HG03064 (cell line): ENCODE results near the gene EGFLAM.
"Not testable (repeated sequence)": the region's sequence is repeated elsewhere in the genome, so short reads cannot be mapped to it uniquely, and the experiment has no call there.

Experiments
- ATAC-seq: cut with Tn5 transposase; IDR thresholded peaks from one replicate; pipeline ENCODE4 v1.9.1; 2021; ENCODE audit warnings: low read depth; ENCODE audit not compliant: unreplicated experiment

The EGFLAM gene

DNA sequence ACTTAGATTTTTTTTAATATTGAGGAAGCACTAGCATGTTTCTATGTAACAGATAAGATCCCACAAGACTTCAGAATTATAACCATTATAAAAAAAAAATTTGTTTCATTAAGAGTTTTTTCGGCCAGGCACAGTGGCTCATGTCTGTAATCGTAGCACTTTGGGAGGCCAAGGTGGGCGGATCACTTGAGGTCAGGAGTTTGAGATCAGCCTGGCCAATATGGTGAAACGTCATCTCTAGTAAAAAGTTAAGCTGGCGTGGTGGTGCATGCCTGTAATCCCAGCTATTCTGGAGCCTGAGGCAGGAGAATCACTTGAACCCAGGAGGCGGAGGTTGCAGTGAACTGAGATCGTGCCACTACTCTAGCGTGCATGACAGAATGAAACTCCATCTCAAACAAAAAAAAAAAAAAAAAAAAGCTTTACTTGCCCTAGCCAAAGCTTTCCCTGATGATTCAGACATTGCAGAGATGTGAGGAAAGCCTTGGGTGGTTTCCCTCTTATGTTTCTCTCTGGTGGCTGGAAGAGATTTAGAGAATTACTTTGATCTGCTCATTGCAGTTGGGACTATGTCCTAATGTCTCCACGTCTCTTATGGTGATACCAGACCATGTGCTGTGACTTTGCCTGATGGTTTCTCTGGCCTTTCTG is 65.4 kb downstream of the EGFLAM start:
- ATAC-seq: no peak

GRCh38 chr5:38329132-38329715 is 70.9 kb downstream of the EGFLAM start:
- no peak for ATAC-seq

DNA sequence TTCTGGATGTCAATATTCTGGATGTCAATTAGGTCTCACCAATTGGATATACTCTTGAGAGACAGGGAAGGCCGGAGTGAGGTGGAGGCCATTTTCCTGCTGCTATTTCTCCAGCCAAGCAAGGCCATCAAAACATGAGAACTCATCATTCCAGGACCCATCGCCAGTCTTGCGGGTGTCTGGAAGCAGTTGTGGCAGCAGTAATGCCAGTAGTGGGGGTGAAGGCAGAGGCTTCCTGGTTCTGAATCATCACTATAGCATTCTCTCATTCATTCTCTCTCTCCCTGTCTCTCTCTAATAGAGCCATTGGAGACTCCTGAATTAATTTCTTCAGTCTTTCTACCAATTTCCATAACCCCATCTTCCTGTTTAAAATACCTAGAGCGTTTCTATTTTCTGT is 71.8 kb downstream of the EGFLAM start:
- no peak for ATAC-seq

DNA sequence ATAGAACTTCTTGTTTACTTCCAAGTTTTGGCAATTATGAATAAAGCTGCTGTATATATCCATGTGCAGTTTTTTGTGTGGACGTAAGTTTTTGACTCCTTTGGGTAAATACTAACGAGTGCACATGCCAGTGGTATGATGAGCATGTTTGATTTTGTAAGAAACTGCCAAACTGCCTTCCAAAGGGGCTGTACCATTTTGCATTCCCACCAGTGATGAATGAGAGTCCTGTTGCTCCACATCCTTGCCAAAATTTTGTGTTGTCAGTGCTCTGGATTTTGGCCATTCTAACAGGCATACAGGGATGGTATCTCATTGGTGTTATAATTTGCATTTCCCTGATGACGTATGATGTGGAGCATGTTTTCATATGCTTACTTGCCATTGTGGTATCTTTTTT is 73.5 kb downstream of the EGFLAM start:
- no peak for ATAC-seq

- ATAC-seq: not testable (repeated sequence)
These were observed 74.8 kb downstream of the EGFLAM start for GRCh38 chr5:38333181-38333580.

- no peak for ATAC-seq
These were observed 80.1 kb downstream of the EGFLAM start for GRCh38 chr5:38338455-38338854.

DNA sequence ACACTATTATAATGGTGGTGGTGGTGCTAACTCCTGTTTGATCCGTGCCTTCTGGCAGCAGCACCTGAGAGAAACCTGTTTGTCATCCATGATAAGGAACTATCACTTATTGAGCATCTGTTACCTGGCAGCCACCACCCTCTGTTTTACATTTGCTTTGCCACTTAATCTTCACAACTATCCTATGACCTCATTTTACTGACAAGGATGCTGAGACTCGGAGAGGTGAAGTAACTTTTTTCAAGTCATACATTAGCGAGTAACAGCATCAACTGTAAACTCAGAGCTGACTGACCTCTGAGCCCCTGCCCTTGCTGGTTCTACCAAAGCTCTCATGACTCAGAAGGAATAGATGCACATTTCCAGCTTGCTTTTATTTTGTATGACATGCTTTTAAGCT is 81.1 kb downstream of the EGFLAM start:
- ATAC-seq: no peak

GRCh38 chr5:38341056-38341455 is 82.7 kb downstream of the EGFLAM start:
- ATAC-seq: no peak

GRCh38 chr5:38341641-38342040 is 83.3 kb downstream of the EGFLAM start:
- no peak for ATAC-seq

GRCh38 chr5:38342261-38342660 is 83.9 kb downstream of the EGFLAM start:
- ATAC-seq: no peak

GRCh38 chr5:38344891-38345290 is 86.5 kb downstream of the EGFLAM start:
- ATAC-seq: no peak

DNA sequence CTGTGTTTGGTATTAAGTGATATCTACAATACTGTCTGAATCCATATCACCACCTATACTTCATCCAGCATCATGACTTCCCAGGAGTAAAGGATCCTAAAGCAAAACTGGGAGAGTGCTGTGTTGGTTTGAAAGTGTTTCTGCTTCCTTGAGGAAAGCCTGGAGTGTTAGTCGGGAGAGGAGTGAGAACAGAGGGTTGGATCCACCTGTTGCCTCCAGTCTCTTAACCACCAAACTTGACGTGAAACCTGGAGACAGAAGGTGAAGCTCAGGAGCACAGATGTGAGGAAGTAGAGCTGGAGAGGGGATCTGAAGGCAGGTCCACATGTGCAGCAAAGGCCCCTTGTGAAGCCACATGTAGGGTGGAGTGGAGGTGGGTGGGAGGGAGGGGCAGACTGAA is 88.2 kb downstream of the EGFLAM start:
- no peak for ATAC-seq

DNA sequence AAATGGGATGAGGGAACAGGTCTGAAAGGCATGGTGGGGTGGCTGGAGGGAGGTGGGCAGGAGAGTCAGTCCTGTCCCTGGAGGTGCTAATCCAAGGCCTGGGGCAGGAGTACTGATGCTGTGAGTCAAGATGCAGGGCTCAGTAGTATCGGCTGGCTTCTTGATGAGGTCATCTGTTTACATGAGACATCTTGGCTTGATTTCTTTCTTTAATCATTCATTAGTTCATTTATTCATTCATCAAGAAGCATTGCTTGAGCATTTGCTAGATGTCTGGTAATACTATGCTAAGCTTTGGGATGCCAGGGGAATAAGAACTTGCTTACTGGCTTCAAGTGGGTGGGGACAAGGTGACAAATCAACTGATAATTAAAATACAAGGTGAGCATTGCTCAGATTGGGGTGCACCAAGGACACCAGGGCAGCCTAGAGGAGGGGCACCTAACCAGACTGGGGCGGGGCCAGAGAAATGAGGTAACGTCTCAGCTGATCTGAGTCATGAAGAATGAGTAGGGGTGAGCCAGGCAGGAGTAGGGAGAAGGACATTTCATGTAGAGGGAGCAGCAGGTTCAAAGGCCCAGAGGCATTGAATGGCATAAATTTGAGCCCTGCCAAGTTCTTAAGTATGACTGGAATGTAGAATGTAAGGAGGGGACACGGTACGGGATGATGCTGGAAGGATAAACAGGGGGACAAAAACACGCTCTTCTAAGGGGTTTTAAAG is 88.8 kb downstream of the EGFLAM start:
- ATAC-seq: no peak

- no peak for ATAC-seq
These were observed 89.5 kb downstream of the EGFLAM start for GRCh38 chr5:38347896-38348295.

DNA sequence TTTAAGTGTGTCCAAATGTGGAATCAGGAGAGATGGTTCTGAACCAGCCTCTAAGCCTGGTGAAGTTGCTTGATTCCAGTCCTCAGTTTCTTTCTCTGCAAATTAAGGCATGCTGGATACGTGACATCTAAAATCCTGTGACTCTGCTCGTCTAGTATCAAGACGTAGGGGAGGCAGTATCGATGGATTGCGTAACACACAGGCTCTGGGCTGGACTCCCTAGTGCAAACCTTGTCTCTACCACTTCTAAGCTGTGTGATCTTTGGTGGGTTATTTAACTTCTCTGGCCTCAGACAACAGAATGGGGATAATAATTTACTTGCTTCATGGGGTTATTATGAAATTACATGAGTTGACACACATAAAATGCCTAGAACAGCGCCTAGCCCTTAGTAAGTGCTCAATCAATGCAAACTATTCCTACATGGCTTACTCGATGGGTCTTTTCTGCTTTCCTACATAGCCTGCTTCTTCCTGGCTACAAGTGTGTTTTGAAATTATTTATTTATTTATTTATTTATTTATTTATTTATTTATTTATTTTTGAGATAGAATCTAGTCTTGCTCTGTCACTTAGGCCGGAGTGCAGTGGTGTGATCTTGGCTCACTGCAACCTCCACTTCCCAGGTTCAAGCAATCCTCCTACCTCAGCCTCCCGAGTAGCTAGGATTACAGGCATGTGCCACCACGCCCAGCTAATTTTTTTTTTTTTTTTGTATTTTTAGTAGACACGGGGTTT is 102.1 kb downstream of the EGFLAM start:
- no peak for ATAC-seq

DNA sequence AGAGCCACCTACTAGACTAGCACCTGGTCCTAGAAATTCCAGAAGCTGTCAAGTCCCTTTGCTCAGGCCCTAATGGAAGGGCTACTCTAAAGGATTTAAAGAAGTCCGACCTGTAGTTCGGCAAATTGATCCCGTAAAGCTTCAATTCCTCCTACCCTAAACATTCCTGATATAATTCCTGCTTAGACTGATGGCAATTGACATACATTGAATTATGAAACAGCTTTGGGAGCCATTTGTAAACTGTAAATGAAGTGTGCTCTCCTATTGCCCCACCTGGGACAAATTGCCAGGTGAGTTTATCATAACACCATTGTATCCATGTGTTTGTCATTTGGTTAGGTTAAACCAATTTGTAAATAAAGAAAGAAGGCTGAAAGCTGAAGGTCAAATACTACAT is 104.4 kb downstream of the EGFLAM start:
- ATAC-seq: no peak

DNA sequence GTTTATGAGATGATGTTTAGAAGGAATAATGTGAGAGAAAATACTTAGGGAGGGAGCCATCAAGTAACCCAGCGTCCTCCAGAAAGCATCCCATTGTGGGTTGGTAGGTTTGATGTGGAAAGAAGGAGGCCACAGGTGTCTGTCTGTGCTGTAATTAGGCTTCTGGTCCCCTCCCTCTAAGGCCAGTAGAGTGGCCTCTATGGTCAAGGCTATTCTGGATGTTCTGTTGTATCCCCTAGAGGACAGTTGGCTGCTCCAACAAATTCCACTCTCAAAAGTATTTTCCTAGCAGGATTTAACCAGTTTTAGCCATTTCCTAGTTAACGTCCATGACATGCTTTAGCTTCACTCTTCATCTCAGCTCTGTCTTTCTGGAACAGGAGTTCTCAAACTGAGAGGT is 106.5 kb downstream of the EGFLAM start:
- no peak for ATAC-seq

DNA sequence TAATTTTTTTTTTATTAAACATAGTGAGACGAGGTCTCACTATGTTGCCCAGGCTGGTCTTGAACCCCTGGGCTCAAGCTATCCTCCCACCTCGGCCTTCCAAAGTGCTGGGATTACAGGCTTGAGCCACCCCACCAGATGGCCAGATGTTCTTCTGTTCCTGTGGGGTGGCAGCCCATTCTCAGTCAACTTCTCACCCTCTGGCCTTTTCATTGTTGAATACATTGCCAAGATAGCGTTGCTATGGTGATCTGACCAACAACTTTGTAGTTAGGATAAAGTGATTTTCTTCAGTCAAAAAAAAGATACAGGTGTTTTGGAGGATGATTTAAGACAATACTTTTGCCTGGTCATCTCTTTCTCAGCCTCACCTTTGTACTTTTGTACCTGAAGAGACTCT is 109.1 kb downstream of the EGFLAM start:
- no peak for ATAC-seq

DNA sequence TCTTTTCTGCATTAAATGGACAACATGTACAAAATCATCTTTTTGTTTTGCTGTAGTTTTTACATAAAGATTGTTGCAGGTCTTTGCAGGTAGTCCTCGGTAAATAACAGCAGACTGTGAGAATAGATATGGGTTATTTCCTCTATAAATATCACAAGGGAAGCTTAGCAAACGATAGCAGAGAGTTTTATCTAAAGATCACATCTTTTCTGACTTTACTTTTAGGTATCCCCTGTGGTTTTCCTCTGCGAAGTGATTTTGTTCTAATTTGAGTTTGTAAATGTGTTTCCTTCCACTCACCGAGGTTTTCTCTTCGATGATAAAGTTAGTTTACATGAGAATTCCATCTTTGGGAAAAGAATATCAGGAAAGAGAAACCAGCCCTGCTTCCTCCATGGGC is 109.6 kb downstream of the EGFLAM start:
- ATAC-seq: no peak

DNA sequence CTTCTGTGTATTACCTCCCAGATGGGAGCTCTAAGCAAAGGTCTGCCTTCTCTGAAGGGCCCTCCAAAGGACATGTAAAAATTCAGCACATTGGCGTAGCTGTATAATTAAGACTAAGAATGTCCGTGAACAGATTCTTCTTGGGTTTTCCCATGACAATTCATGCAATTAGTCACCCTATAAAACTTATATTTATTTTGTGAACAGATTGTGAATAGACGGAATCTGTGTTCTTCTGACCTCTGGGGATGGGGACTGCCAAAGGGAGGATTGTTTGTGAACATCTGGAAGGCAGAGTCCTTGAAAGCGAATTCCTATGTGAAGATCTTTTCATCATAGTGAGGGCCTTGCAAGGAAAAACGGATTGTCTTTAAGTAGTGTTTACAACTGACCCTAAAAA is 111.3 kb downstream of the EGFLAM start:
- no peak for ATAC-seq

DNA sequence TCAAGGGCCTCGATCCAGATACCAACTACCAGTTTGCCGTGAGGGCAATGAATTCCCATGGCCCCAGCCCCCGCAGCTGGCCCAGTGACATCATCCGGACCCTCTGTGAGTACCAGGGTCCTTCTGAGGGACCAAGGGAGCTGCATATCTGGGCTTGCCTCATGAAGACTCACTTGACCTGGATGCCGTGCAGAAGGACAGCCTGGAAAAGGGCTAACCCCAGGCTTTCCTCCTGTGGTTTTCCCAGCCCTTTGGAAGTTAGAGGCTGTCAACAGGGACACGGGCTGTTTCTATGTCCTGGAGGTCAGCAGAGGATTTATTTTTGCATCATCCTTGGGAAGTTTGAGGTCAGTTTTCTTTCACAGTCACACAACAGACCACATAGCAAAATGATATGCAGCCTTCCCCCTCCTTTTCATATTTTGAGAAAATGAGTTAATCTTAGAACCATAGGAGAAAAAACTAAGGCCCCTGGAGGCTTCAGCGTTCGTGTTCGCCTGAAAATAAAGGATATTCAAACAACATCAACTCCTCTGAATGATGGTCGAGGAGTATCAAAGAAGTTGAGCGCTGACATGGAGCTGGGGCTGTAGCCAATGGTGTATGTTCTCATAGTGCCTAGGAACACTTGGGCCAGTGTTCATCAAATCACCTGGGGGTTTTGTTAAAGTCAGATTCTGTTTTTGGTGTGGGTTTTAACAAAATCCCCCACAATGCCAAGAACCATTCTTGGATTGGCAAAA is 112.2 kb downstream of the EGFLAM start:
- ATAC-seq: no peak
